Sigmoid colon (tissue), 7 donors: ENCODE results near the gene NTM. TPM values are rescaled to one million over a fixed set of nuclear protein-coding genes. Genes with fewer than 3 reads are reported as not detected.
"Not testable (repeated sequence)": the region's sequence is repeated elsewhere in the genome, so short reads cannot be mapped to it uniquely, and the experiment has no call there.

Source experiments
- DNase-seq: peaks from one replicate; pipeline ENCODE4 v3.0.0-alpha.2; 2019
- H3K27ac ChIP-seq, 4 donors: fragments of 200-600 bp; sonication (generic); one replicate each; pipeline ENCODE4 v1.5.1; 2016 to 2019; ENCODE audit warnings: mild to moderate bottlenecking in 1 of 4
- H3K27me3 ChIP-seq, 3 donors: fragments of 200-600 bp; sonication (generic); one replicate each; pipeline ENCODE4 v1.5.1; 2019; ENCODE audit warnings: mild to moderate bottlenecking in 1 of 3
- H3K36me3 ChIP-seq, 4 donors: fragments of 200-600 bp; sonication (generic); one replicate each; pipeline ENCODE4 v1.5.1; 2016 to 2019
- H3K4me1 ChIP-seq, 4 donors: fragments of 200-600 bp; sonication (generic); one replicate each; pipeline ENCODE4 v1.5.1; 2017 to 2019
- H3K4me3 ChIP-seq, 4 donors: fragments of 200-600 bp; sonication (generic); one replicate each; pipeline ENCODE4 v1.5.1; 2017 to 2019; ENCODE audit warnings: mild to moderate bottlenecking in 2 of 4, moderate library complexity in 1 of 4
- H3K9me3 ChIP-seq, 4 donors: fragments of 200-600 bp in 3 of 4; sonication (generic) in 3 of 4; one replicate each; pipeline versions ENCODE4 v1.5.1 to v1.6.1; 2013 to 2019
- CTCF ChIP-seq, 4 experiments: fragments of 450-650 bp in 3 of 4; fragments of 200-600 bp in 1 of 4; IDR thresholded peaks; one replicate each; pipeline ENCODE4 v1.5.1; 2016 to 2019; ENCODE audit warnings: antibody characterized with exemption in 4 of 4, mild to moderate bottlenecking in 3 of 4, moderate library complexity in 2 of 4
- EP300 ChIP-seq, 4 donors: sonication (generic); formaldehyde crosslinking; IDR thresholded peaks; one replicate each; pipeline ENCODE4 v1.6.1; 2017; ENCODE audit warnings: antibody characterized with exemption in 4 of 4
- POLR2A ChIP-seq, 2 donors: fragments of 450-650 bp; IDR thresholded peaks; one replicate each; pipeline ENCODE4 v1.6.1; 2016; ENCODE audit warnings: antibody characterized with exemption in 2 of 2, mild to moderate bottlenecking in 2 of 2, moderate library complexity in 2 of 2
- POLR2AphosphoS5 ChIP-seq, 4 donors: sonication (generic); formaldehyde crosslinking; IDR thresholded peaks; one replicate each; pipeline ENCODE4 v1.6.1; 2017; ENCODE audit warnings: antibody characterized with exemption in 4 of 4
- WGBS, 2 donors: extraction: QIAGEN DNeasy Blood & Tissue Kit; methylation state at CpG; one replicate each; pipeline ENCODE4 v1.1.7; 2013; 5-methylcytosine and 5-hydroxymethylcytosine counted together
- intact Hi-C: fragments of 100-400 bp; cut with DNase I; formaldehyde crosslinking; loops from one replicate; pipeline ENCODE4 v1.15.1; 2023
- polyA plus RNA-seq, 3 donors: library from polyadenylated mRNA; stranded (reverse); fragments of 200-250 nt; gene quantifications; one replicate each; pipeline ENCODE4 v1.2.3, GENCODE V29; 2013
- total RNA-seq, 4 donors: library from RNA; depleted of rRNA; stranded (reverse); fragments of >200 nt; gene quantifications; one replicate each; pipeline ENCODE4 v1.1.0, GENCODE V29; 2016
- donor health status: healthy with polysubstance abuse.
- donor health status: Bipolar disorder and iron deficiency.
- donor health status: healthy.

The NTM gene
- total and polyA plus RNA-seq, 7 donors, result 0.96 to 18.3 (median 6.4) TPM; not detected in 1

GRCh38 chr11:131909426-131910177 is 539.2 kb downstream of the NTM start:
- intact Hi-C loops, result no loop called here
- H3K4me1 ChIP-seq, result peaks cover 0 to 25% (median 14%) of the 10 kb centered on the region in 4 donors
- no peaks in the 10 kb centered on the region for H3K36me3 ChIP-seq
- WGBS, 2 donors, result 67% methylated on average over 10 of the region's 10 CpGs
- no peaks in the 10 kb centered on the region for H3K9me3 ChIP-seq
- TF ChIP-seq POLR2A (IDR thresholded peaks at IDR 0.05) (no peak), EP300 (IDR thresholded peaks at IDR 0.05) (no peak), POLR2AphosphoS5 (IDR thresholded peaks at IDR 0.05) (no peak), CTCF (IDR thresholded peaks at IDR 0.05) (no peak)
- peak overlapping the region in 2 of 4 donors; percentile 20 to 71 for H3K27ac ChIP-seq
- DNase-seq, result no peak
- H3K27me3 ChIP-seq, result peaks cover 3 to 23% (median 10%) of the 10 kb centered on the region in 3 donors
- H3K4me3 ChIP-seq, result peak overlapping the region in 3 of 4 donors; percentile 46 to 64 (median 57)

GRCh38 chr11:131910178-131910522 is 539.7 kb downstream of the NTM start:
- WGBS, 2 donors, result 9 to 19% methylated on average over 21 of the region's 21 CpGs
- Histone ChIP-seq H3K4me1 (peaks cover 0 to 25% (median 14%) of the 10 kb centered on the region in 4 donors), H3K9me3 (no peaks in the 10 kb centered on the region), H3K36me3 (no peaks in the 10 kb centered on the region), H3K27ac (peak overlapping the region; percentile 20 to 71 (median 40)), H3K4me3 (peak overlapping the region in 3 of 4 donors; percentile 46 to 64 (median 57)), H3K27me3 (peaks cover 3 to 23% (median 10%) of the 10 kb centered on the region in 3 donors)
- TF ChIP-seq CTCF (IDR thresholded peaks at IDR 0.05) (no peak), EP300 (IDR thresholded peaks at IDR 0.05) (no peak), POLR2AphosphoS5 (IDR thresholded peaks at IDR 0.05) (no peak), POLR2A (IDR thresholded peaks at IDR 0.05) (no peak)
- no peak for DNase-seq
- intact Hi-C loops, result no loop called here

- H3K4me1 ChIP-seq, result peaks cover 0 to 25% (median 14%) of the 10 kb centered on the region in 4 donors
- DNase-seq, result no peak
- H3K36me3 ChIP-seq, result no peaks in the 10 kb centered on the region
- 2 to 11% methylated on average over 105 of the region's 105 CpGs for WGBS, 2 donors
- H3K9me3 ChIP-seq, result no peaks in the 10 kb centered on the region
- TF ChIP-seq POLR2A (IDR thresholded peaks at IDR 0.05), result no peak
- no peak for TF ChIP-seq POLR2AphosphoS5 (IDR thresholded peaks at IDR 0.05)
- TF ChIP-seq CTCF (IDR thresholded peaks at IDR 0.05), result no peak
- no peak for TF ChIP-seq EP300 (IDR thresholded peaks at IDR 0.05)
- intact Hi-C loops, result no loop called here
- peak overlapping the region; percentile 40 to 64 (median 52) for H3K4me3 ChIP-seq
- H3K27ac ChIP-seq, result peak overlapping the region; percentile 25 to 71 (median 44)
- peaks cover 3 to 23% (median 10%) of the 10 kb centered on the region in 3 donors for H3K27me3 ChIP-seq
Measured at GRCh38 chr11:131910523-131911387, 540.3 kb downstream of the NTM start.

GRCh38 chr11:131911388-131912032 is 541.1 kb downstream of the NTM start:
- intact Hi-C loops, result loop anchor here (2.0 kb wide), 1 partner anchor 45 kb away; no protein-coding TSS in a partner anchor
- H3K9me3 ChIP-seq, H3K36me3 ChIP-seq, DNase-seq: not testable (repeated sequence)
- Histone ChIP-seq H3K4me3 (peak overlapping the region; percentile 40 to 64 (median 52)), H3K27ac (peak overlapping the region in 2 of 4 donors; percentile 33 to 71), H3K4me1 (peaks cover 0 to 25% (median 14%) of the 10 kb centered on the region in 4 donors), H3K27me3 (peaks cover 3 to 23% (median 10%) of the 10 kb centered on the region in 3 donors)
- peak in 1 of 4 experiments; percentile 38 for TF ChIP-seq CTCF (IDR thresholded peaks at IDR 0.05)
- WGBS, 2 donors, result 13 to 22% methylated on average over 34 to 36 of the region's 36 CpGs
